Measurements from ENCODE around the gene HSPA1L. TPM values are rescaled to one million over a fixed set of nuclear protein-coding genes. Genes with fewer than 3 reads are reported as not detected.
"Not testable (repeated sequence)": the region's sequence is repeated elsewhere in the genome, so short reads cannot be mapped to it uniquely, and the experiment has no call there.

Gene HSPA1L
- total and polyA plus RNA-seq, 5 donors from 2014 or later, result 2.2 to 5.5 (median 3.8) TPM

DNA sequence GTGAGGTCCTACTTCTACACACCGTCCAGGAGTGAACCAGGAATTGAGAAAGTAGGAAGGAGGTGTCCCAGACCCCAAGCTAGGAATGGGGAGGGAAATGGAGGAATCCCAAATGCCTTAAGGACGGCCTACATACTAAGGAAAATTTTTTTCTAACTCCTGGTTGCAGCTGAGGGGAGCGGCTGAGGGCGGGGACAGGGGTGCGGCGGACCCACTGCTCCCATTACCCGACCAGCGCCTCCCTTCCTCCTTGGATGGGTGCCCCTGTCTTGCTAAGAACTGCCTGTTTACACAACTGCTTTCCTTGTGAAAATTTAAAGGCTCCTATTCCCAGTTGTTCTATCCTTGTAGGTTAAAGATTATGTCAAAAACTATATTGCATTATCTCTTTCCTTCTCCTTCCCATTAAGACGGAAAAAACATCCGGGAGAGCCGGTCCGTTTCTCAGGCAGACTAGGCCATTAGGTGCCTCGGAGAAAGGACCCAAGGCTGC, 11.8 kb upstream of the HSPA1L start:
- Mint-ChIP-seq H3K4me3 (peak overlapping the region; percentile 91 to 97 (median 94)), H3K4me1 (peaks cover 14 to 56% (median 34%) of the 10 kb centered on the region in 4 donors), H3K9me3 (no peaks in the 10 kb centered on the region), H3K27me3 (no peaks in the 10 kb centered on the region), H3K27ac (peak overlapping the region; percentile 95 to 97 (median 96)), H3K36me3 (no peaks in the 10 kb centered on the region)
- peak overlapping the region; percentile 94 for H3K4me3 ChIP-seq (ENCODE audit: low read depth, low read length)
- no peaks in the 10 kb centered on the region for H3K9me3 ChIP-seq (ENCODE audit: control insufficient read depth in 2 of 2, low read length in 2 of 2)
- peak overlapping the region; percentile 85 for H3K27ac ChIP-seq (ENCODE audit: insufficient read depth, low read length, poor library complexity, severe bottlenecking)
- peak; percentile 3 to 5 for ATAC-seq (ENCODE audit: low read depth in 2 of 2)
- peaks cover 46% of the 10 kb centered on the region for H3K4me1 ChIP-seq (ENCODE audit: control insufficient read depth, insufficient read depth, low read length, poor library complexity, severe bottlenecking)
- no peaks in the 10 kb centered on the region for H3K36me3 ChIP-seq (ENCODE audit: control insufficient read depth, insufficient read depth, low read length)
- no peak for DNase-seq
- H3K27me3 ChIP-seq (ENCODE audit: control insufficient read depth, insufficient read depth, low read length), result no peaks in the 10 kb centered on the region

DNA sequence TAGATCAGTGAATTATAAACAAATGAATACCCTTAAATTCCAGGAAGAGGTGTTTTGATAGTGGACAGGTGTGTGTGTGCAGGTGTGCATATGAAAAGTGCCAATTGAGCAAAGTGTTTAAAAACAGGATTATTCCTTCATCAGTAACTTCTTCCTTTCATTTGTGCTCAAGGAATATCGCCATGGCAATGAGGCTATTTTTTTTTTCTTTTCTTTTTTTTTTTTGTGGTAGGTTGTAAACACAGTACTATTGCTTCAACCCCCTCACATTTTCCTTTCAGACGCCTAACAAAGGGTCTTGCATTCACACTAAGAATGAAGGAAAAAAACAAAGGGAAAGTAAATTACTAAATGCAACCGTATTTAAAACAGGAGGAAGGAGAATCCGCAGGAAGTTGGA, 10.5 kb upstream of the HSPA1L start:
- peak overlapping the region; percentile 91 to 97 (median 94) for H3K4me3 Mint-ChIP-seq
- Histone ChIP-seq H3K9me3 (ENCODE audit: control insufficient read depth in 2 of 2, low read length in 2 of 2) (no peaks in the 10 kb centered on the region), H3K36me3 (ENCODE audit: control insufficient read depth, insufficient read depth, low read length) (no peaks in the 10 kb centered on the region), H3K27me3 (ENCODE audit: control insufficient read depth, insufficient read depth, low read length) (no peaks in the 10 kb centered on the region), H3K27ac (ENCODE audit: insufficient read depth, low read length, poor library complexity, severe bottlenecking) (peak overlapping the region; percentile 85), H3K4me3 (ENCODE audit: low read depth, low read length) (no peak overlapping the region), H3K4me1 (ENCODE audit: control insufficient read depth, insufficient read depth, low read length, poor library complexity, severe bottlenecking) (peaks cover 40% of the 10 kb centered on the region)
- no peaks in the 10 kb centered on the region for H3K9me3 Mint-ChIP-seq
- H3K27ac Mint-ChIP-seq, result peak overlapping the region in 2 of 3 donors; percentile 96 to 97
- DNase-seq (no peak), ATAC-seq (ENCODE audit: low read depth in 2 of 2) (no peak)
- no peaks in the 10 kb centered on the region for H3K27me3 Mint-ChIP-seq
- peaks cover 14 to 52% (median 33%) of the 10 kb centered on the region in 4 donors for H3K4me1 Mint-ChIP-seq
- H3K36me3 Mint-ChIP-seq, result no peaks in the 10 kb centered on the region

DNA sequence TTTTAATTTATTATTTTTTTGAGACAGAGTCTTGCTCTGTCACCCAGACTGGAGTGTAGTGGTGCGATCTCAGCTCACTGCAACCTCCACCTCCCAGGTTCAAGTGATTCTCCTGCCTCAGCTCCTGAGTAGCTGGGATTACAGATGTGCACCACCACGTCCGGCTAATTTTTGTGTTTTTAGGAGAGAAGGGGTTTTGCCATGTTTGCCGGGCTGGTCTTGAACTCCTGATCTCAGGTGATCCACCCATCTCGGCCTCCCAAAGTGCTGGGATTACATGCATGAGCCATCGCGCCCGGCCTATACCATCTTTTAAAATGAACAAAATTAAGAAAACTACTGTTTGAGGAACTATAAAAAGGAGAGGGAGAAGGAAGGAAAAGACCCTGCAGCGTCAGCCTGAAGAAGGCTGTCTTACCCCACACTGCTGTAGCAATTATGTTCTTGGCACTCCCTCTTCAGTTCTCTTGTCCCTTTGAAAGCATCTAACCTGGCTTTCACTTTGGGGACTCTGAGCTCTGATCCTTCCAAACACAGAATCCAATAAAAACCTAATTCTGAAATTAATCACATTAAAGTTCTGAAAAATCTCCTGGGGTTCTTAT, 8.6 kb upstream of the HSPA1L start:
- not testable (repeated sequence) for H3K27me3 Mint-ChIP-seq; H3K36me3 Mint-ChIP-seq; H3K9me3 Mint-ChIP-seq; DNase-seq; H3K9me3 ChIP-seq (ENCODE audit: control insufficient read depth in 2 of 2, low read length in 2 of 2); ATAC-seq (ENCODE audit: low read depth in 2 of 2); H3K36me3 ChIP-seq (ENCODE audit: control insufficient read depth, insufficient read depth, low read length); H3K27me3 ChIP-seq (ENCODE audit: control insufficient read depth, insufficient read depth, low read length)
- H3K4me3 Mint-ChIP-seq, result peak overlapping the region in 3 of 4 donors; percentile 20 to 97 (median 74)
- H3K4me1 Mint-ChIP-seq, result peaks cover 12 to 55% (median 33%) of the 10 kb centered on the region in 4 donors
- H3K27ac ChIP-seq (ENCODE audit: insufficient read depth, low read length, poor library complexity, severe bottlenecking), result peak overlapping the region; percentile 87
- H3K4me3 ChIP-seq (ENCODE audit: low read depth, low read length), result peak overlapping the region; percentile 19
- peak overlapping the region in 2 of 3 donors; percentile 23 to 78 for H3K27ac Mint-ChIP-seq
- peaks cover 48% of the 10 kb centered on the region for H3K4me1 ChIP-seq (ENCODE audit: control insufficient read depth, insufficient read depth, low read length, poor library complexity, severe bottlenecking)

DNA sequence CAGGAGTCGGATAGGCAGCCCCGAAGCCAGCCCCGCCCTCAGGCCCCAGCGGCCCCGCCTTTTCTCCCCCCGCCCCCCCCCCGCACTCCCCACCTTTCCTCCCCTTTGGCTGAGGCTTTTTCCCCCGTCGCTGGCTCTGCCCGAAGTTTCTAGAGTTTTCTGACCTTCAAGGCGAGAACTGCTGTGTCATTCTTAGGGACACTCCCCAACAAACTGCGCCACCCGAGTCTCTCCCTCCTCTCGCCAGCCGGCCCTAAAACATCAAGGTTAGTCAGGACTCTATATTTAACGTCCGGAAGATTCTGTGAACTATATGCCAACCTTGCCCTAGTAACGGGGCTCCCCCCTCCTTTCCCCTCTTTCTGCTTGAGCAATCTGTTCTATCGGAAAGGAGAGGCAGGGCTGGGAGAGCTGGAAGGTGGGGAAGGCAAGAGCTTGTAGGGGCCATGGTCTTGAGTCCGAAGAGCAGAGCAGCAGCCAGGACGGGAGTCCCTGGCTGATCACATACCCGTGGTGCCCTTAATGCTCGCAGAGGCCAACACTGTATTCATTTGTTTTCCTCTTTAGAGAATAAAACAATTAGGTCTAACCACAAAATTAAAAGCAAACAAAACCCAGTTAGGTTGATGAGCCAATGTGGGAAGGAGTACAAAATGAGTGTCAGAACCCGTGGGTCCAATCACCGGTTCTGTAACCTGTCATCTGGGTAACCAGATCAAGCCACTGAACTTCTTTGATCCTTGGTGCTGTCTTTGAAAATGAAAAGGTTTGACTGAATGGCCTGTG, 7.1 kb upstream of the HSPA1L start:
- H3K27me3 ChIP-seq (ENCODE audit: control insufficient read depth, insufficient read depth, low read length), result no peaks in the 10 kb centered on the region
- Mint-ChIP-seq H3K36me3 (peaks cover 8% of the 10 kb centered on the region), H3K9me3 (no peaks in the 10 kb centered on the region), H3K4me3 (peak overlapping the region; percentile 94 to 98 (median 98)), H3K4me1 (peaks cover 16 to 68% (median 39%) of the 10 kb centered on the region in 4 donors), H3K27me3 (no peaks in the 10 kb centered on the region), H3K27ac (peak overlapping the region; percentile 91 to 100 (median 98))
- H3K4me1 ChIP-seq (ENCODE audit: control insufficient read depth, insufficient read depth, low read length, poor library complexity, severe bottlenecking), result peaks cover 58% of the 10 kb centered on the region
- ATAC-seq (ENCODE audit: low read depth in 2 of 2) (peak; percentile 18 to 31), DNase-seq (peak; percentile 61 to 76 (median 72))
- H3K27ac ChIP-seq (ENCODE audit: insufficient read depth, low read length, poor library complexity, severe bottlenecking), result peak overlapping the region; percentile 87
- H3K4me3 ChIP-seq (ENCODE audit: low read depth, low read length), result peak overlapping the region; percentile 92
- no peaks in the 10 kb centered on the region for H3K36me3 ChIP-seq (ENCODE audit: control insufficient read depth, insufficient read depth, low read length)
- no peaks in the 10 kb centered on the region for H3K9me3 ChIP-seq (ENCODE audit: control insufficient read depth in 2 of 2, low read length in 2 of 2)

DNA sequence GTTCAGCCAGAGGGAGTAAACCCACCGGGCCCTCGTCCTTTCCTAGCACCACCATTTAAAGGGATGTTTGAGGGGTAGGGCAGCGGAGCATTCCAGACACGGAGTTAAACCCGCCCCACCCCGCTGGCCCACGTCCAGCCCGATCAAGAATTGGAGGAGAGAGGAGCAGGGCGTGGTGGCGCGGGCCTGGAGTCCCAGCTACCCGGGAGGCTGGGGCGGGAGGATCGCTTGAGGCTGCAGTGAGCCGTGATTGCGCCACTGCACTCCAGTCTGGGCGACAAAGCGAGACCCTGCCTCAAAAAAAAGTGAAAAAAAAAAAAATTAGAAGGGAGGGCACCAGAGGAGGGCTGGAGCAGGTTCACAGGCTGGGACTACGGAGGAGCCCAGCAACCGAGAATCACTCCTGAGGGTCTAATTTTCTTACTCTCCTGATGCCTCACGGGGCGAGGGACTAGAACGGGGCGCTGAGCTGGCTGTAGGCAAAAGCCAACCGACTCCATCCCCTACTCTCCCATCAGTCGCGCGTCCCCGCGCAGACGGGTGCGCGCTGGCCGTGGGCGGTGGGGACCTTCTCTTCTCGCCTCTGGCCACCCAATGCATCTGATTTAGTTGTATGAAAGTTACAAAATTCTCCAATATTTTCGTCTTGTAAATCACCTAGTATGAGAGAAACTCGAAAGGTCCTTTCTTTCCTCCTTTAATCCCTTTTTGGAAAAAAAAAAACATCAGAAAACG, 6.4 kb upstream of the HSPA1L start:
- H3K36me3 Mint-ChIP-seq, result peaks cover 8% of the 10 kb centered on the region
- DNase-seq, result peak in 1 of 3 donors; percentile 63
- Histone ChIP-seq H3K4me1 (ENCODE audit: control insufficient read depth, insufficient read depth, low read length, poor library complexity, severe bottlenecking) (peaks cover 52% of the 10 kb centered on the region), H3K36me3 (ENCODE audit: control insufficient read depth, insufficient read depth, low read length) (no peaks in the 10 kb centered on the region), H3K27ac (ENCODE audit: insufficient read depth, low read length, poor library complexity, severe bottlenecking) (peak overlapping the region; percentile 87), H3K4me3 (ENCODE audit: low read depth, low read length) (peak overlapping the region; percentile 92), H3K9me3 (ENCODE audit: control insufficient read depth in 2 of 2, low read length in 2 of 2) (no peaks in the 10 kb centered on the region), H3K27me3 (ENCODE audit: control insufficient read depth, insufficient read depth, low read length) (no peaks in the 10 kb centered on the region)
- H3K9me3 Mint-ChIP-seq, result no peaks in the 10 kb centered on the region
- no peaks in the 10 kb centered on the region for H3K27me3 Mint-ChIP-seq
- H3K4me3 Mint-ChIP-seq, result peak overlapping the region; percentile 94 to 98 (median 98)
- H3K4me1 Mint-ChIP-seq, result peaks cover 12 to 60% (median 35%) of the 10 kb centered on the region in 4 donors
- peak overlapping the region; percentile 91 to 100 (median 98) for H3K27ac Mint-ChIP-seq
- ATAC-seq (ENCODE audit: low read depth in 2 of 2), result peak in 1 of 2 donors; percentile 16

DNA sequence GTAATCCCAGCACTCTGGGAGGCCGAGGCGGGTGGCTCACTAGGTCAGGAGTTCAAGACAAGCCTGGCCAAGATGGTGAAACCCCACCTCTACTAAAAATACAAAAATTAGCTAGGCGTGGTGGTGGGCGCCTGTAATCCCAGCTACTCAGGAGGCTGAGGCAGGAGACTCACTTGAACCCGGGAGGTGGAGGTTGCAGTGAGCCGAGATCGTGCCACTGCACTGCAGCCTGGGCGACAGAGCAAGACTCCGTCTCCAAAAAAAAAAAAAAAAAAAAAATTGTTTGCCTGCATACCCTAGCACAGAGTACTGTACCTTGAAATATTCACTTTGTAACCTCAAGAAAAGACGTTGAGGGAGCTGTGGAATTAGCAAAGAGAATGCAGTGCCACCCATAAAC, 5.3 kb upstream of the HSPA1L start:
- Mint-ChIP-seq H3K4me3 (peak overlapping the region; percentile 94 to 98 (median 98)), H3K4me1 (peaks cover 12 to 58% (median 32%) of the 10 kb centered on the region in 4 donors)
- not testable (repeated sequence) for H3K36me3 Mint-ChIP-seq; H3K27me3 Mint-ChIP-seq; H3K27ac Mint-ChIP-seq; ATAC-seq (ENCODE audit: low read depth in 2 of 2); H3K9me3 Mint-ChIP-seq; H3K27me3 ChIP-seq (ENCODE audit: control insufficient read depth, insufficient read depth, low read length); H3K36me3 ChIP-seq (ENCODE audit: control insufficient read depth, insufficient read depth, low read length); DNase-seq; H3K9me3 ChIP-seq (ENCODE audit: control insufficient read depth in 2 of 2, low read length in 2 of 2)
- H3K27ac ChIP-seq (ENCODE audit: insufficient read depth, low read length, poor library complexity, severe bottlenecking), result peak overlapping the region; percentile 48
- peak overlapping the region; percentile 61 for H3K4me3 ChIP-seq (ENCODE audit: low read depth, low read length)
- H3K4me1 ChIP-seq (ENCODE audit: control insufficient read depth, insufficient read depth, low read length, poor library complexity, severe bottlenecking), result peaks cover 45% of the 10 kb centered on the region

DNA sequence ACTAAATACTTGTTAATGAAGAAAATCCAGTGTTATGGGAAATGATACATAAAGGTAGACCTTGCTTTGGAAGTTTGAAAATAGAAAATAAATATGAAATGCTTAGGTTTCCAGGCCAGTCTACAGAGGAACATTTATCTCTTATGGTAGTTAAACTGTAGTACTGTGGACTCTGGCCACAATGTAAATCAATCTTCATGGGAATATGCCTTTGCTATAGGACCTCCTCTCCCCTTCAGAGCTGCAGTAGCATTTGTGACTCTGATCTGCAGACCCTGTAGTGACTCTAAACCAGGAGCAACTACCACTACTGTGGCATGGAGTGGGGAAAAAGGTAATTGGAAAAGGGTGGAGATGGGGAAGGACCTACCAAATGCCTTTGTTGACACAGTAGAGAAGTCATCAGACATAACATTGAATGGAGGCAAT, 4.8 kb upstream of the HSPA1L start:
- Histone ChIP-seq H3K27ac (ENCODE audit: insufficient read depth, low read length, poor library complexity, severe bottlenecking) (peak overlapping the region; percentile 48), H3K9me3 (ENCODE audit: control insufficient read depth in 2 of 2, low read length in 2 of 2) (no peaks in the 10 kb centered on the region), H3K4me3 (ENCODE audit: low read depth, low read length) (peak overlapping the region; percentile 67), H3K36me3 (ENCODE audit: control insufficient read depth, insufficient read depth, low read length) (no peaks in the 10 kb centered on the region), H3K27me3 (ENCODE audit: control insufficient read depth, insufficient read depth, low read length) (no peaks in the 10 kb centered on the region), H3K4me1 (ENCODE audit: control insufficient read depth, insufficient read depth, low read length, poor library complexity, severe bottlenecking) (peaks cover 48% of the 10 kb centered on the region)
- Mint-ChIP-seq H3K27ac (peak overlapping the region in 2 of 3 donors; percentile 13 to 66), H3K27me3 (no peaks in the 10 kb centered on the region), H3K36me3 (peaks cover 8% of the 10 kb centered on the region), H3K9me3 (no peaks in the 10 kb centered on the region), H3K4me3 (peak overlapping the region; percentile 70 to 98 (median 84)), H3K4me1 (peaks cover 12 to 53% (median 30%) of the 10 kb centered on the region in 4 donors)
- DNase-seq (no peak), ATAC-seq (ENCODE audit: low read depth in 2 of 2) (no peak)

Measured in CD4-positive, CD25-positive, alpha-beta regulatory T cell (primary cell).